PFSK-1 (cell line): ENCODE measurements around the gene MAD1L1.

Source experiments
- FOXP2 ChIP-seq: optimal IDR thresholded peaks from 2 replicates; pipeline ENCODE3; 2011; ENCODE audit warnings: borderline replicate concordance, control low read depth, inconsistent platforms; ENCODE audit not compliant: insufficient read depth; ENCODE audit errors: extremely low read length, extremely low read depth
- POLR2AphosphoS5 ChIP-seq: IDR thresholded peaks from 2 replicates; pipeline ENCODE4 v1.6.1; 2012; ENCODE audit warnings: low read depth, mild to moderate bottlenecking, control low read depth, low read length, moderate library complexity
- SIN3A ChIP-seq: IDR thresholded peaks from 2 replicates; pipeline ENCODE4 v1.6.1; 2012; ENCODE audit warnings: mild to moderate bottlenecking, low read length, moderate library complexity, borderline replicate concordance; ENCODE audit not compliant: insufficient read depth
- TF ChIP-seq, protein P1 (sequence below), 2 experiments: IDR thresholded peaks; 2 replicates each; pipeline versions ENCODE4 v1.6.1 to v1.8.0; 2011 to 2012; ENCODE audit warnings: low read depth in 2 of 2, low read length in 2 of 2, control low read depth in 1 of 2, inconsistent platforms in 1 of 2, mild to moderate bottlenecking in 1 of 2, moderate library complexity in 1 of 2; ENCODE audit not compliant: insufficient read depth in 1 of 2

DNA sequence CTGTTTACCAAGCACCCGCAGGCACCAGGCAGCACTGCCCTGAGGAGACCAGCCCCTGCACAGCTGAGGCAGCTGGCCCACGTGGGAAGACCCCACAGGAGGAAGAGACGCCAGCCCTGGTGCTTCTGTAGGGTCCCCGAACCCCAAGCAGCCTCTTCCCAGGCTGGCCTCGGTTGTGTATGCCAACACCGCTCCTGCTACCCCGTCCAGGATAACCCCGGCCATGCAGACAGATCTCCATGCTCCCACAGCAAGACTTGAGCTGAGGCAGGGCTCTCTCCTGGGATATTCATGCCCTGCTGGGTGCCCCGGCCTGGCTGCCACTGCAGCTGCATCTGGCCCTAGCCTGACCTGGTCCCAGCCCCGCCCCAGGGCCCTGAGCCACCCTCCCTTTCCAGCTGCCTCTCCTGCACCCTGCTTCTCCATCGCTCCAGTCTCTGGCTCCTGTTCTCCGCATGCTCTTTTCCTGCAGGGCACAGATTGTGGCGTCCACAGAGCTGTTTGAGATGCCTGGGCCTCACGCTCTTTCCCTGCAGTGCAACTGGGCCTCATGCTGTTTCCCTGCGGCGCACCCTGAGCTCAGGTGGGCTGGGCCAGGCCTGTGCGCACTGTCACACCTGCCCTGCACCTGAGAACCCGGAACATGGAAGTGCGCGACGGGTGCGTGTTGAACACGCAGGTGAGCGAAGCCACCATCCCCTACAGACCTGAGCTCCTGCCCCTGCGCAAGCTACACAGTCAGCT, 326.5 kb downstream of the MAD1L1 start:
- TF ChIP-seq SIN3A (no peak), FOXP2 (no peak), POLR2AphosphoS5 (no peak)
- TF ChIP-seq, protein P1, sequence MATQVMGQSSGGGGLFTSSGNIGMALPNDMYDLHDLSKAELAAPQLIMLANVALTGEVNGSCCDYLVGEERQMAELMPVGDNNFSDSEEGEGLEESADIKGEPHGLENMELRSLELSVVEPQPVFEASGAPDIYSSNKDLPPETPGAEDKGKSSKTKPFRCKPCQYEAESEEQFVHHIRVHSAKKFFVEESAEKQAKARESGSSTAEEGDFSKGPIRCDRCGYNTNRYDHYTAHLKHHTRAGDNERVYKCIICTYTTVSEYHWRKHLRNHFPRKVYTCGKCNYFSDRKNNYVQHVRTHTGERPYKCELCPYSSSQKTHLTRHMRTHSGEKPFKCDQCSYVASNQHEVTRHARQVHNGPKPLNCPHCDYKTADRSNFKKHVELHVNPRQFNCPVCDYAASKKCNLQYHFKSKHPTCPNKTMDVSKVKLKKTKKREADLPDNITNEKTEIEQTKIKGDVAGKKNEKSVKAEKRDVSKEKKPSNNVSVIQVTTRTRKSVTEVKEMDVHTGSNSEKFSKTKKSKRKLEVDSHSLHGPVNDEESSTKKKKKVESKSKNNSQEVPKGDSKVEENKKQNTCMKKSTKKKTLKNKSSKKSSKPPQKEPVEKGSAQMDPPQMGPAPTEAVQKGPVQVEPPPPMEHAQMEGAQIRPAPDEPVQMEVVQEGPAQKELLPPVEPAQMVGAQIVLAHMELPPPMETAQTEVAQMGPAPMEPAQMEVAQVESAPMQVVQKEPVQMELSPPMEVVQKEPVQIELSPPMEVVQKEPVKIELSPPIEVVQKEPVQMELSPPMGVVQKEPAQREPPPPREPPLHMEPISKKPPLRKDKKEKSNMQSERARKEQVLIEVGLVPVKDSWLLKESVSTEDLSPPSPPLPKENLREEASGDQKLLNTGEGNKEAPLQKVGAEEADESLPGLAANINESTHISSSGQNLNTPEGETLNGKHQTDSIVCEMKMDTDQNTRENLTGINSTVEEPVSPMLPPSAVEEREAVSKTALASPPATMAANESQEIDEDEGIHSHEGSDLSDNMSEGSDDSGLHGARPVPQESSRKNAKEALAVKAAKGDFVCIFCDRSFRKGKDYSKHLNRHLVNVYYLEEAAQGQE (IDR thresholded peaks at IDR 0.05; ENCODE audit: insufficient read depth in 1 of 2, low read depth in 2 of 2, low read length in 2 of 2): no peak
